CD4-positive, alpha-beta memory T cell (primary cell): ENCODE data around the gene RHBDL3. TPM values are rescaled to one million over a fixed set of nuclear protein-coding genes. Genes with fewer than 3 reads are reported as not detected.

Experiments used
- CTCF ChIA-PET: fragments of 350-600 bp; sonication (Branson Sonifier 250); formaldehyde crosslinking; loops from one replicate; lab custom pipeline; 2021; ENCODE audit warnings: inconsistent platforms; ENCODE audit not compliant: partially characterized antibody; lab: Charles Lee
- POLR2A ChIA-PET: fragments of 350-600 bp; sonication (Branson Sonifier 250); formaldehyde crosslinking; loops from one replicate; lab custom pipeline; 2021; ENCODE audit not compliant: partially characterized antibody; lab: Charles Lee
- DNase-seq, 5 donors: peaks; one replicate each; pipeline versions ENCODE4 v3.0.0 to v3.0.0-alpha.2; 2020 to 2022; ENCODE audit warnings: mixed read lengths in 1 of 5
- H3K27ac ChIP-seq: one replicate; pipeline ENCODE4 v1.7.0; 2013; ENCODE audit warnings: low read depth, low read length
- H3K27me3 ChIP-seq: 2 replicates; pipeline ENCODE4 v1.7.0; 2013; ENCODE audit warnings: mild to moderate bottlenecking, low read length, moderate library complexity; ENCODE audit not compliant: insufficient read depth
- H3K36me3 ChIP-seq: 2 replicates; pipeline ENCODE4 v1.7.0; 2013; ENCODE audit warnings: mild to moderate bottlenecking, low read length, moderate library complexity; ENCODE audit not compliant: insufficient read depth
- H3K4me1 ChIP-seq: 2 replicates; pipeline ENCODE4 v1.7.0; 2013; ENCODE audit warnings: mild to moderate bottlenecking, low read length, moderate library complexity; ENCODE audit not compliant: insufficient read depth
- H3K4me3 ChIP-seq, 2 donors: one replicate each; pipeline ENCODE4 v1.7.0; 2013; ENCODE audit warnings: low read length in 2 of 2, mild to moderate bottlenecking in 1 of 2
- H3K9me3 ChIP-seq, 2 donors: one replicate each; pipeline ENCODE4 v1.7.0; 2013; ENCODE audit warnings: low read length in 2 of 2, control low read depth in 1 of 2; ENCODE audit not compliant: control insufficient read depth in 1 of 2
- H3K27ac Mint-ChIP-seq, 7 donors: one replicate each; pipeline ENCODE4 v1.8.0; 2020 to 2021; ENCODE audit warnings: mixed read lengths in 7 of 7, mild to moderate bottlenecking in 6 of 7, inconsistent platforms in 3 of 7, moderate library complexity in 3 of 7
- H3K27me3 Mint-ChIP-seq, 2 donors: one replicate each; pipeline ENCODE4 v1.8.0; 2020 to 2021; ENCODE audit warnings: mixed read lengths in 2 of 2
- H3K36me3 Mint-ChIP-seq, 2 donors: one replicate each; pipeline ENCODE4 v1.8.0; 2020 to 2021; ENCODE audit warnings: mixed read lengths in 2 of 2, inconsistent platforms in 1 of 2, mild to moderate bottlenecking in 1 of 2
- H3K4me1 Mint-ChIP-seq, 4 donors: one replicate each; pipeline ENCODE4 v1.8.0; 2020 to 2021; ENCODE audit warnings: mixed read lengths in 4 of 4, mild to moderate bottlenecking in 1 of 4
- H3K4me3 Mint-ChIP-seq, 8 donors: one replicate each; pipeline ENCODE4 v1.8.0; 2020 to 2021; ENCODE audit warnings: mixed read lengths in 8 of 8, mild to moderate bottlenecking in 7 of 8, moderate library complexity in 6 of 8, inconsistent platforms in 3 of 8
- H3K9me3 Mint-ChIP-seq, 8 donors: one replicate each; pipeline ENCODE4 v1.8.0; 2020 to 2021; ENCODE audit warnings: mixed read lengths in 8 of 8, mild to moderate bottlenecking in 5 of 8, inconsistent platforms in 3 of 8, moderate library complexity in 1 of 8
- intact Hi-C: fragments of 100-400 bp; cut with micrococcal nuclease; formaldehyde crosslinking; loops from one replicate; pipeline ENCODE4 v1.15.1; 2023
- polyA plus RNA-seq, 2 donors: library from polyadenylated mRNA; unstranded; fragments of 300-500 nt; fragmentation: Illumina TruSeq; gene quantifications; one replicate each; pipeline ENCODE4 v1.2.3, GENCODE V29; 2021
- total RNA-seq, 2 experiments: library from RNA; stranded (reverse); gene quantifications; one replicate each; pipeline ENCODE4 v1.2.3, GENCODE V29; 2021

RHBDL3 gene
- total and polyA plus RNA-seq, 4 experiments from 2014 or later, result not detected

DNA sequence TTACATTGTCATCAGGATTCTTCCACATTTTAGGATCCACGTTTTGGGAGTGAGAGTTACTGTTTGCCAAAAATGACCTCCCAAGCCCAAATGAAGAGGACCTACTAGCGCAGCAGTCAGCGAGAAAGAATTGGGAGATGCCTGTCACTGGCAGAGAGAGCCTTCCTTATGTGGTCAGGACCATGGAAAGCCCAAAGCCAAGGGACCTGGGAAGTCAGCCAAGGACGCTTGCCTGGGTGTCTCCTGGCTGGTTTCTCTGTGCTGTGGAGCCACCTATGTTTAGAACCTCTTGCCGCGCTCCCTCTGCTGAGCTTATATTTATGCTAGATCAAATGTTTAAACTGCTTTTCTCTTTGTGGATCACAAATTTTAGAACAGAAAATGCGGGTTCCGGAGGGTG is 24.9 kb upstream of the RHBDL3 start:
- CTCF ChIA-PET, result no interaction called here
- no peaks in the 10 kb centered on the region for H3K36me3 ChIP-seq
- POLR2A ChIA-PET, result no interaction called here
- no peak overlapping the region for H3K27ac ChIP-seq
- Mint-ChIP-seq H3K27me3 (no peaks in the 10 kb centered on the region), H3K4me3 (no peak overlapping the region), H3K9me3 (no peaks in the 10 kb centered on the region), H3K36me3 (no peaks in the 10 kb centered on the region), H3K4me1 (no peaks in the 10 kb centered on the region), H3K27ac (no peak overlapping the region)
- H3K4me1 ChIP-seq, result no peaks in the 10 kb centered on the region
- no peak for DNase-seq
- intact Hi-C loops, result no loop called here
- H3K4me3 ChIP-seq, result no peak overlapping the region
- H3K9me3 ChIP-seq, result no peaks in the 10 kb centered on the region
- no peaks in the 10 kb centered on the region for H3K27me3 ChIP-seq

DNA sequence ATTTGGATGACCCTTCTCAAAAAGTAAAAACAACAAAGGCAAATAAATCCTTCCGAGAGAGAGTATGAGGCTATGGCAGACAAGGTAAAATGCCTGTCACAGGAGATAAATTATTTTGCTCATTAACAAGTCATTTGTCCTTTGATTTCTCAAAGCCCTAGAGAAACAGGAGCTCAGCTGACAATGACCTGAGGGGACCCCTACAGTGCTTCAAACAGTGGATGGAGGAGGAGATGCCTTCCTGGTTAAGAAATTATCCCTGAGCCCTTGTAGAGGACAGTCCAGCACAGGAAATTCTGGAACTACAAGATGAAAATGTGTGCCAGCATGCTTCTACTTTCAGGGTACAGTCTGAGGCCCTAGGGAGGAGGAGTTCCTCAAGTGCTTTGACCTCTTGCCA is 24.0 kb upstream of the RHBDL3 start:
- no peaks in the 10 kb centered on the region for H3K27me3 ChIP-seq
- ChIA-PET POLR2A (no interaction called here), CTCF (interaction anchor here (1.1 to 1.4 kb wide), 2 partner anchors 10 to 77 kb away, joined by 6 read pairs; no protein-coding TSS in a partner anchor)
- Mint-ChIP-seq H3K4me1 (no peaks in the 10 kb centered on the region), H3K27me3 (no peaks in the 10 kb centered on the region), H3K9me3 (no peaks in the 10 kb centered on the region), H3K36me3 (no peaks in the 10 kb centered on the region), H3K4me3 (no peak overlapping the region), H3K27ac (no peak overlapping the region)
- intact Hi-C loops, result no loop called here
- H3K9me3 ChIP-seq, result no peaks in the 10 kb centered on the region
- H3K4me3 ChIP-seq, result no peak overlapping the region
- no peaks in the 10 kb centered on the region for H3K36me3 ChIP-seq
- H3K4me1 ChIP-seq, result no peaks in the 10 kb centered on the region
- H3K27ac ChIP-seq, result no peak overlapping the region
- DNase-seq, result no peak

DNA sequence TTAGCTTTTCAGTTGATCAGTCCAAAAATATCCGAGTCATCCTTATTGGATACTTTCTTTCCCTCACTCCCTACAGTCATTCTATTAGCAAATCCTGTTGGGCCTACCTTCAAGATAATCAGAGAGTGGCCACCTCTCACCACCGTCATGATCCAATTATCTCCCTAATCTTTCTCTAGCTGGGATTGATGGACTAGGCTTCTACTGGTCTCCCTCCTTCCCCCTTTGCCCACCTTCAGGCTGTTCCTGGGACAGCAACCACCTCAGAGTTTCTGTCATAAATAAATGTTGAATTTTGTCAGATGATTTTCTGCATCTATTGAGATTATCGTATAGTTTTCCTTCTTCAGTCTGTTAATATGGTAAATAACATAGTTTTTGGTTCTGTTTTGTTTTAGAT is 16.2 kb upstream of the RHBDL3 start:
- H3K4me3 Mint-ChIP-seq, result no peak overlapping the region
- ChIA-PET POLR2A (no interaction called here), CTCF (no interaction called here)

DNA sequence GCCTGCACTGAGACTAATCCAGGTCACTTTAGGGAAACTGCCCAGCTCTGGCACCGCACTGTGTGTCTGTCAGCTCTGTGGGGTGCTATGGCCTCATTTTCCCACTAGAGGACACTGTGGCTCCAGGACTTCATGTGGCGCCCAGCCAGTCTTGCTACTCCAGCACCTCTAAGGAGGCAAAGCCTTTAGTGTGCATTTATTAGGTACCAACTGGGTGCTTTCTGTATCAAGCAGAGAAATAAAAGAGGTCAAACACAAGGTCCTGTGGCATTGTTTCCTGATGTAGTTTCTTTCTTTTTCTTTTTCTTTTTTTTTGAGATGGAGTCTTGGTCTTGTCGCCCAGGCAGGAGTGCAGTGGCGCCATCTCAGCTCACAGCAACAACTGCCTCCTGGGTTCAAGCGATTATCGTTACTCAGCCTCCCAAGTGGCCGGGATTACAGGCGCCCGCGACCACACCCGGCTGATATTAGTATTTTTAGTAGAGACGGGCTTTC is 12.5 kb upstream of the RHBDL3 start:
- H3K36me3 ChIP-seq, result no peaks in the 10 kb centered on the region
- intact Hi-C loops, result loop anchor here (1.0 to 5.0 kb wide), 3 partner anchors 66 to 684 kb away; no protein-coding TSS in a partner anchor
- H3K9me3 ChIP-seq, result no peaks in the 10 kb centered on the region
- Mint-ChIP-seq H3K27ac (no peak overlapping the region), H3K9me3 (peaks cover 0 to 4% (median 0%) of the 10 kb centered on the region in 8 donors), H3K4me1 (no peaks in the 10 kb centered on the region), H3K4me3 (no peak overlapping the region), H3K36me3 (no peaks in the 10 kb centered on the region), H3K27me3 (peaks cover 1 to 2% of the 10 kb centered on the region in 2 donors)
- ChIA-PET CTCF (interaction anchor here (0.7 to 7.5 kb wide), 5 partner anchors 8 to 79 kb away, joined by 3 to 61 read pairs (median 4); no protein-coding TSS in a partner anchor), POLR2A (interaction anchor here (1.1 kb wide), 1 partner anchor 98 kb away, joined by 3 read pairs; no protein-coding TSS in a partner anchor)
- no peak overlapping the region for H3K27ac ChIP-seq
- no peaks in the 10 kb centered on the region for H3K27me3 ChIP-seq
- H3K4me3 ChIP-seq, result no peak overlapping the region
- peak; percentile 41 to 62 (median 50) for DNase-seq
- no peaks in the 10 kb centered on the region for H3K4me1 ChIP-seq

More for the DNA sequence above, 16.2 kb upstream of the RHBDL3 start:
- H3K27ac ChIP-seq, result no peak overlapping the region
- H3K9me3 ChIP-seq, result no peaks in the 10 kb centered on the region
- H3K4me1 ChIP-seq, result no peaks in the 10 kb centered on the region
- Mint-ChIP-seq H3K4me1 (no peaks in the 10 kb centered on the region), H3K27ac (peak overlapping the region in 1 of 7 donors; percentile 33), H3K36me3 (no peaks in the 10 kb centered on the region), H3K9me3 (peaks cover 0 to 4% (median 0%) of the 10 kb centered on the region in 8 donors), H3K27me3 (peaks cover 0 to 1% of the 10 kb centered on the region in 2 donors)
- no peaks in the 10 kb centered on the region for H3K27me3 ChIP-seq
- intact Hi-C loops, result no loop called here
- no peak overlapping the region for H3K4me3 ChIP-seq
- no peak for DNase-seq
- no peaks in the 10 kb centered on the region for H3K36me3 ChIP-seq

- H3K9me3 ChIP-seq, result no peaks in the 10 kb centered on the region
- no peak overlapping the region for H3K4me3 Mint-ChIP-seq
- H3K36me3 Mint-ChIP-seq, result no peaks in the 10 kb centered on the region
- no peak for DNase-seq
- no peak overlapping the region for H3K4me3 ChIP-seq
- CTCF ChIA-PET, result interaction anchor here (7.5 kb wide), 1 partner anchor 64 kb away, joined by 61 read pairs; no protein-coding TSS in a partner anchor
- H3K27me3 ChIP-seq, result no peaks in the 10 kb centered on the region
- no peaks in the 10 kb centered on the region for H3K36me3 ChIP-seq
- intact Hi-C loops, result no loop called here
- H3K27ac ChIP-seq, result no peak overlapping the region
- POLR2A ChIA-PET, result no interaction called here
- no peaks in the 10 kb centered on the region for H3K4me1 ChIP-seq
- H3K27me3 Mint-ChIP-seq, result peaks cover 6 to 8% of the 10 kb centered on the region in 2 donors
- peaks cover 0 to 3% (median 0%) of the 10 kb centered on the region in 4 donors for H3K4me1 Mint-ChIP-seq
- H3K9me3 Mint-ChIP-seq, result peaks cover 0 to 4% (median 0%) of the 10 kb centered on the region in 8 donors
- H3K27ac Mint-ChIP-seq, result peak overlapping the region in 1 of 7 donors; percentile 35
Measured at GRCh38 chr17:32256012-32256700, 9.5 kb upstream of the RHBDL3 start.

DNA sequence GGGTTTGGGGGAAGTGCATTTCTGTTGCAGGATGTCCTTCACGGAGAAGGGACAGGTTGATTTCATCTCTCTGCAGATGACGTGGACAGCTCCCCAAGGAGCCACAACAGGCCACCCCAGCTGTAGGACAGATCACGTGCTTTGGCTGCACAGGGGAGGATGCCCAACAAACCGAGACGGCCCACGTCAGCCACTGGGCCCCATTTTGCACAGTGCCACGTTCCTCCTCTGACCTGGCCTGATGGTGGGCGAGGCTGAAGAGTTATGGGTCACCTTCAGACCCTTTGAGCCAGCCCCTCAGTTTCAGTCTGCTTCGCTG is 9.0 kb upstream of the RHBDL3 start:
- Mint-ChIP-seq H3K9me3 (peaks cover 0 to 4% (median 0%) of the 10 kb centered on the region in 8 donors), H3K36me3 (no peaks in the 10 kb centered on the region), H3K4me3 (no peak overlapping the region), H3K27me3 (peaks cover 6 to 8% of the 10 kb centered on the region in 2 donors), H3K27ac (no peak overlapping the region), H3K4me1 (peaks cover 0 to 3% (median 0%) of the 10 kb centered on the region in 4 donors)
- ChIA-PET POLR2A (no interaction called here), CTCF (interaction anchor here (7.5 kb wide), 1 partner anchor 64 kb away, joined by 61 read pairs; no protein-coding TSS in a partner anchor)
- Histone ChIP-seq H3K36me3 (no peaks in the 10 kb centered on the region), H3K27me3 (no peaks in the 10 kb centered on the region), H3K9me3 (no peaks in the 10 kb centered on the region), H3K4me1 (no peaks in the 10 kb centered on the region), H3K27ac (no peak overlapping the region), H3K4me3 (no peak overlapping the region)
- intact Hi-C loops, result no loop called here
- no peak for DNase-seq

GRCh38 chr17:32258383-32259140 is 7.1 kb upstream of the RHBDL3 start:
- Mint-ChIP-seq H3K27me3 (peaks cover 9 to 14% of the 10 kb centered on the region in 2 donors), H3K4me1 (peaks cover 0 to 3% (median 0%) of the 10 kb centered on the region in 4 donors), H3K36me3 (no peaks in the 10 kb centered on the region), H3K4me3 (no peak overlapping the region), H3K9me3 (no peaks in the 10 kb centered on the region), H3K27ac (peak overlapping the region in 2 of 7 donors; percentile 42 to 48)
- no peaks in the 10 kb centered on the region for H3K36me3 ChIP-seq
- H3K4me3 ChIP-seq, result no peak overlapping the region
- no peaks in the 10 kb centered on the region for H3K4me1 ChIP-seq
- H3K27me3 ChIP-seq, result no peaks in the 10 kb centered on the region
- no peak for DNase-seq
- H3K27ac ChIP-seq, result no peak overlapping the region
- POLR2A ChIA-PET, result no interaction called here
- no peaks in the 10 kb centered on the region for H3K9me3 ChIP-seq
- CTCF ChIA-PET, result interaction anchor here (0.7 to 1.2 kb wide), 2 partner anchors 7 to 204 kb away, joined by 3 read pairs; no protein-coding TSS in a partner anchor
- intact Hi-C loops, result no loop called here
